M059J (cell line): ENCODE results near the gene SDF4. TPM values are rescaled to one million over a fixed set of nuclear protein-coding genes. Genes with fewer than 3 reads are reported as not detected.

ENCODE experiments used
- DNase-seq: peaks from one replicate; pipeline ENCODE4 v3.0.0-alpha.2; 2012; ENCODE audit warnings: low read depth
- total RNA-seq: library from RNA; depleted of rRNA; stranded (reverse); fragments of >200 nt; shearing (Covaris generic); gene quantifications from 2 replicates; pipeline ENCODE4 v1.2.3, GENCODE V29; 2014

The SDF4 gene
- total RNA-seq, 1 experiment from 2014 or later = 196 TPM

DNA sequence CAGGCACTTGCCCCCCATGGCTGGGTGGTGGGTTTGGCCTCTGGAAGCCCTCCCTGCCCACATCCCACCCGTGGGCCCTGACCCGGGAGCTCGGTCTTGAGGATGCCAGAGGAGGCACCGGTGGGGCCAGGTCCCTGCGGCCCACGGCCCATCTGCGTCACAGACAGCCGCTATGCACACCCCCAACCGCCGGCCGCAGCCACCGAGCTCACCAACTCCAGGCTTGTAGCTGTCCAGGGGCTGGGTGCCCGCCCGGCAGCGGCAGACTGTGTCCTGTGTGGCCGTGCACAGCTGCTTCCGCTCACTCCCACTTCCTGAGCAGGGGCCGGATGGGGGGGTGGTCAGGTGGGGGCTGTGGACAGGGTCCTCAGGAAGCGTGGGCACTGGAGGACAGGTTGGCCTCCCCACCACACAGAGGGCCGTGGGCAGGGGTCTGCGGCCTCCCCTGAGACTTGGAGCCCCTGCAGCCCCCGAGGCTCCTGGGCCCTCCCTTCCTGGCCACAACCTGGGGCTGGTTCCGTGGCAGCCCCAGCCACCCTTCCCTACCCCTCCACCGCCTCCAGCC is 18.9 kb downstream of the SDF4 start:
- no peak for DNase-seq

DNA sequence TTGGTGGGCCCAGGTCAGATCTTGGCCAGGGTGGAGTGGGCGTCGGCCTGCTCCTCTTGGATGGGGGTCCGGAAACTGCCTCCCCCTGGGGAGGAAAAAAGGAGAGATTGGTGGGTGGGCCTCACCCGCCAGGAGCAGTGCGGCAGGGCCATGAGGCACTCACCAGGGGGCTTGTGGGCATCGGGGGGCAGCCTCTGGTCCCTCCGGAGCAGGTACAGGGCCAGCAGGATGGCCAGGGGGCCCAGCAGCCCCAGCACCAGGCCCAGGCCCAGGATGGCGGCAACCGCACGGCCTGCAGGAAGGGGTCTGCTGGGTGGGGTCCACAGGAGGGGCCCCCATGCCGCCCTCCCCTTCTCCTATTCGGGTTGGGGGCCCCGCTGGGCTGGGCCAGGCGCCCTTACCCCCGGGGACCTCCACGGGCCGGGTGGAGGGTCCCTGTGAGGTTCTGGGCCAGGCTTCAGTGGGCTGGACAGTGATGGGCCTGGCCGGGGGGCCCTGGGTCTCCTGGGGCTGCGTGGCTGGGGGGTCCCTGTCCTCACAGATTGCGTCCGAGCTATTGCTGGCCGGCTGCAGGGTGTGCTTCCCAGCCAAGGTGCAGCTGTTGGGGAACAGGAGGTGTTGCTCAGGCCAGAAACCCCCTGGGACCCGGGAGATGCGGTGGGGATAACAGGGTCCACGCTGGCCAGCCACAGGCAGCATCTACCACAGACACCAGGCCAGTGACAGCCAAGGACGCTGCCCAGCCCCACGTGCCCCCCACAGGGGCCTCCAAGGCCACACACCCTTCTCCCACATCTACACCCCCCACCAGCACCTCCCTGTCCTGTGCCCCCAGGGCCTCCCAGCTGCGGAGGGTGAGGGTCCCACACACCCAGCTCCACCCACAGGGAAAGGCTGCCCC is 20.0 kb downstream of the SDF4 start:
- DNase-seq = no peak

DNA sequence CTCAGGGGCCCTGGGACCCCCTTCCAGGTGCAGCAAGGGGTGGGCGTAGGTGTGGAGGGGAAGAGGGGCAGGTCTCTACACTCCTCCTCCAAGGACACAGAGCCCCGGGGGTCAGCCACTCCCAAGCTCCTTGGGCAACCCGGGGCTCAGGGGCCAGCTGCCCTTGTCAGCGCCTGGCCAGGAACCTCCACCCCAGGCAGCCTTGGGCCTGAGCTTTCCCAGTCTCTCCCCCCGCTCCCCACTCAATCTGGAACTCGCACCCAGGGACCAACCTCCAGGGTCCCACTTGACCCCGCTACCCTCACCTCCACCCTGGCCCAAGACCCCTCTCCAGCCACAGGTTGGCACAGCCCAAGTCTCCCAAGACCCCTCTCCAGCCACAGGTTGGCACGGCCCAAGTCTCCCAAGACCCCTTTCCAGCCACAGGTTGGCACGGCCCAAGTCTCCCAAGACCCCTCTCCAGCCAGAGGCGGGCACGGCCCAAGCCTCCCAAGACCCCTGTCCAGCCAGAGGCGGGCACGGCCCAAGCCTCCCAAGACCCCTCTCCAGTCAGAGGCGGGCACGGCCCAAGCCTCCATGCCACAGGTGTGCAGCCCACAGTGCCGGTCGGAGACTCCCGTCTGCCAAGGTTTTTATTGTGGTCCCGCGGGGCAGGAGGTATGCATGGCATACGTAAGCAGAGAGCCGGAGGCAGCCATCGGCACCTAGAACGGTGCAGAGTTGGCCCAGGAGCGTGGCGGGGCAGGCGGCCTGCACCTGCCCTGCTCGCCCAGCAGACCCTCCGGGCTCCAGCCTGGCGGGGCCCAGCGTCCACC is 20.9 kb downstream of the SDF4 start:
- DNase-seq = no peak

DNA sequence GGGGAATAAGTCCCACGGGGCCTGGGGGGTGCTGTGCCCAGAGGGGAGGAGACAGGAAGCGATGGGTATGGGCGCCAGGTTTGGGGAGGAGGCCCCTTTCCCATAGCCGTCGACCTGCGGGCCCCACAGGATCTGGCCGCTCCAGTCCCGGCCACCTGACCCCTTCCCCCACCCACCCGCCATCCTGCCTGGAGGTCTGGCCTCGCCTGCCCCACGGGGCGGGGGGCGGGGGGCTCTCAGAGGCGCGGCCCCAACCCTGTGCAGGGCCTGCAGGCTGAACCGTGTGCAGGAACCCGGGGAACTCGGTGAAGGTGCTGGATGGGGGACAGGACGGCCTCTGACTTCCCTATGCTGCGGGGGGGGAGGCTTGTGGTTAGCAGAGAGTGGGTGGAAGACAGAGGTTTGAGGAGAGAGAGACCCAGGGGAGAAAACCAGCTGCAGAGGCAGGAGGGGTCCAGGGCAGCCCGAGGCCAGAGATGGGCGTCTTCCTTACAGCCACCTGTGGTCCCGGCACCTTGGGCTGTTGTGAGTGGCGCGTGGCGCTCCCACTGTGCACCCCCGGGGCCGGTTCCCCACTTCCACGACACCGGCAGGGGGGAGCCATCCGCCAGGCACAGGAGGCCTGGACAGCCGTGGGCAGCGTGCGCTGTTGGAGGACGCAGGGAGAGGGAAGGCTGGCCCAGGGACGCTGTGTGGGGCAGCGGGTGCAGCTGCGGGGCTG is 22.9 kb downstream of the SDF4 start:
- peak; percentile 44 for DNase-seq

DNA sequence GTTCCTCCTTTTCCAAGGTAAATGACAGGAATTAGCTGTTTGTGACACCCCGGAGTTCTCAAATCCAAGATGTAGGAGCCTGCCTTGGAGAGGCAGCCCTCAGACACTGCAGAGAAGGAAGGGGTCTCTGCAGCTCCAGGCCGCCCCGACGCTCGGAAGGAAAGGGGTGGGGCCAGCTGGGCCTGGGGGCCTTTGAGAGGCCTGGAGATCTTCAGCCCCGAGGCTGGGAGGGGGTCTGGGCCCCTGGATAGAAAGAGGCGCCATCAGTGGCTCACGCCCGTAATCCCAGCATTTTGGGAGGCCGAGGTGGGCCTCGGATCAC is 24.3 kb downstream of the SDF4 start:
- no peak for DNase-seq

DNA sequence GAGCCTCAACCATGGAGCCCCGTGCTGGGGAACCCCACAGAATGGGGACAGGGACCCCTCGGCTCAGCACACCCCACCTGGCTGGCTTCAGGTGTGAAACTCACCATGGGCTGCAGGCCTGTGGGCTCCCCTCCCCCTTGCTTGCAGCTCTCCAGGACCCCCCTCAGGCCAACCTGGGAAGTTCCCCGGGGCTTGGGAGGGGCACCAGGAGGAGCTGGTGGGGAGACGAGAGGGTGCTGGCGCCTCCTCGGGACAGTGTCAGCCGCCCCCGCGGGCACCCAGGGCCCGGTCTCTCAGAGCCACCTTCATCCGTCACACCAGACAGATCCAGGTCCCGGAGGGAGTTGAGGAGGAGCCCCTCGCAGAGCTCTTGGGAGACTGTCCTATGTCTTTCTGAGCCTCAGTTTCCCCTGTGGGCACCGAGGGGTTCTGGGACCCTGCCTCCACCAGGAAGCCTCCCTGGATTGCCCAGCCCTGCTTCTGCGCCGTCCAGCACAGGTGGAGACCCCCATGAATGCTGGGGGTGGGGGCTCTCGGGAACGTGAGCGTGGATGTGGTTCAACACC is 24.8 kb downstream of the SDF4 start:
- DNase-seq = no peak

DNA sequence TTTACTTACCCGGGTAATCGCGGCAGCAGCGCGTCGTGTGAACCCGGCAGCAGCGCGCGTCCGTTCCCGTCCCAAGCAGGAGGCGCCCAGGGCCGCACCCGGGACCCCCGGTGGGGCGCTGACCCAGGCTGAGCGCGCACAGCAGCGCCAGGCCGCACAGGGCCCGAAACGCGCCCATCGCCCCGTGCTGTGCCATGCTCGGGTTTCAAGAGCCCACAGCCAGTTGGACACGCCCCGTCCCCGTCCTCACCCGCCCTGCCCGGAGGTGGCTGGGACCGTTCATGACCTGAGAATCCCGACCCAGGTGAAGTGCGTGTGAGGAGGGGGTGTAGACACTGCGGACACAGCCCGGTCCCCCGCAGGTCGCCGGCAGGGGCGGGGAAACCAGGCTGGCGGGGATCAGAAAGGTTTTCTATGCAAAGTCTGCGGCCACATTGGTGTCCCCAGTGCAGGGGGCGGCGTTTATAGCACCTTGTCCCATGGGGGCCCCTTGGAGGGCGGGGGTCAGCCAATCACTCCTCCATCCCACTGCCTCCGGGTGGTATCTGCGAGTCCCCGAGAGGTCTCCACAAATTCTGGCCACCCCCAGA is 25.3 kb downstream of the SDF4 start, which contains the start of gene TNFRSF18:
Gene TNFRSF18, minus strand, starts transcription at position 217 of the 590 bp plus-strand sequence. Its CDS starts 21 bp downstream, at position 196.
- no peak for DNase-seq

DNA sequence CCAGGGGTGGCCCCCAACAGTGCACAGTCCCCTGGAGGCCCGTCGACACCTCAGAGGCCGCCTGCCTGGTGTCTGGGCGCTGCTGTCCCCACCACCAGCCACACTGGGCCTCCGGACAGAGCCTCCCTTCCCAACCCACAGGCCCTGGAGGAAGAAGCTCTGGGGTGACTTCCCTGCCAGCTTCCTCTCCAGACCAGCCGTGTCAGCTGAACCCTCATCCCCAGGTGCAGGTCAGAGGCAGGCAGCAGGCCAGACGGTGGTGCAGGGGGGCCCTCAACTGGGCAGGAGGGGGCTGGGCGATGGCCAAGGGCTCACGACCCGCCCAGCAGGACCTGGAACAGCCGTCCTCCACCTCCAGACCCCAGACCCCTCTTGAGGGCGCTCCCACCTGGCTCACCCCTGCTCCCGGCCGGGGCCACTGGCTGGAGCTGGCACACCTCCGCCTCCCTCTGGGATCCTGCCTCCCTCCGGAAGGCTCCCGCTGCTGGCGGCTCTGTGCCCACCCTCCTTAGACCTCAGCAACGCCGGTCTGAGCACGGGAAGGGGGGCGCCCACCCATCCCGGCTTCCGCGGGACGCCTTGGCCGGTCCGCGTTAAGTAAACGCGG is 25.9 kb downstream of the SDF4 start:
- no peak for DNase-seq

DNA sequence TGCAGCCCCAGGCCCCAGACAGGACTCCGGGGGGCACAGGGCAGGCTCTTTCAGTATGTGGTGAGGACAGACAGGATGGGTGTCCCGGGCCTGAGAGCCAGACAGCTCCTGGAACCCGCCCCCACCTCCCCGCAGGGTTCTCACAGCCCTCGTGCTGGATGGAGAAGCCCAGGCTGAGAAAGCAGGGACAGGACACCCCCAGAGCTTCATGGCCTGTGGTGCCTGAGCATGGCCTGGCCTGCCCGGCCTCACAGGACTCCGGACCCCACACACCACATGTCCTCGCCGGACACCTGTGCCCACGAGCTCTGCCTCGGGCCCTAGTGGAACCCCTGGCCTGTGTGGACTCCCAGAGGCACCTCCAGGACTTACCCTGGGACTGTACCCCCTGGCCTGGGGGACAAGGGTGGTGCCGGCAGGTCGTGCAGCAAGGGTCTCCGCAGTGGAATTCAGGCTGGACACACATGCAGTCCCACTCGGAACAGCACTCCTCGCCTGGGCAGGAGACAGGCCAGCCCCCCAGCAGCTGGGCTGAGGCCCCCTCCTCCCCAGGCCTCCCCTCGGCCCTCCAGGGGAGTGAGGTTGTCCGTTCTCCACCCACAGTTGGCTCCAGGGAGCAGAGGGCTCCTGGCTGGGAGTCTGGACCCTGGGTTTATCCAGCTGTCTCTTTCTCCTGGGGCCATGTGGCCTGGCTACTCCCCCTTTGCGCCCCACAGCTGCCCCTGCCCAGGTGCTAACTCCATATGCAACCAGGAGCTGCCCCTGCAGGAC is 26.6 kb downstream of the SDF4 start:
- no peak for DNase-seq

DNA sequence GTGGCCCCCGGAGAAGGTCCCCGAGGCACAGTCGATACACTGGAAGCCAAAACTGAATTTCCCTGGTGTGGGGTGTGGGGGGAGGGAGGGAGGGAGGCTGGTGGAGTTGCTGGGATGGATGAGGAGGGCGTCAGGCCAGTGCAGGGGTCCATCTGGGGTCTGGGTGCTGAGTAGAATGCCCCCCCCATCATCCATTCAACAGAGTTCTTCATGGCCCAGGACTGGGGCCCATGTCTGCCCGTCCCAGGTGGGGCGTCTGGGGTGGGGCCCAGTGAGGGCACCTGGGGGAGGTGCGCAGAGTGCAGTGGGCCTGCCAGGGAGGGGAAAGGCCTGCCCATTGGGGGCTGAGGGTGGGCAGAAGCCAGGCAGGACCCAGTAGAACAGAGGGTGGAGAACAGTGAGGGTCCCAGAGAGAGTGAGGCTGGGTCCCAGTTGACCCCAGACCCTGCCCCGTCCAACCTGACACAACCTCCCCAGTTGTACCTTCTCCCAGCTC is 27.3 kb downstream of the SDF4 start:
- DNase-seq = no peak

DNA sequence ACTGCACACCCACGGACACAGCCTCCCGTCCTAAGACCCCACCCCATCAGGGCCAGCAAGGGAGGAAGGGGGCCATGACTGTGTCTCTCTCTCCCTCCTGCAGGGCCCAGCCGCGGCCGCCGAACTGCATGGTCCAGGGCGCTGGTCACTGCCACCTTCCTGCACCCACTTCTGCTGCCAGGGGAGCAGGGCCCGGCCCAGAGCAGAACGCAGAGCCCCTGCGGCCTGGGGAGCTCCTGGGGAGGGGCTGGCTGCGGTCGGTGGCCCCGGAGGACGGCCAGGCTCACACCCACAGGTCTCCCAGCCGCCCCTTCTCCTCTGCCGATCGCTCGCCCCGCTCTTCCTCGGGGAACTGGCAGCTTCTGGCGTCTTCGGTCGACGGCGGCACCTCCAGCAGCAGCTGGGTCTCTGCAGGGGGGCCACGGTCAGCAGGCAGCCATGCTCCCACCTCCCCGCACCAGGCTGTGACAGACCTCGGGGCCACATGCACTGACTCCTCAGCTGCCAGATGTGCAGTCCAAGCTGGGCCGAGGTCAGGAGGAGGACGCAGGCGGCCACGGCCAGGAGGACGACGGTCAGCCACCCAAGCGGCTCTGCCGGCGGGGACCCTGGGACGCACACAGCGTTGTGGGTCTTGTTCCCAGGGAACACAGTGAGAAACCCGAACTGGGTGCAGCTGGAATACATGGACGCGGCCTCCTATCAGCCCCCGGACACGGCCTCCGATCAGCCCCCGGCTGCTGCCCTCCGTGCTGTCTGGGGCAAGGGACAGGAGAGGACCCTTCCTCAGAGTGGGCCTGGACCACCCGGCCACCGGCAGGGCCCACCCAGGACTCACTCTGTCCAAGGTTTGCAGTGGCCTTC is 28.0 kb downstream of the SDF4 start:
- DNase-seq = no peak

DNA sequence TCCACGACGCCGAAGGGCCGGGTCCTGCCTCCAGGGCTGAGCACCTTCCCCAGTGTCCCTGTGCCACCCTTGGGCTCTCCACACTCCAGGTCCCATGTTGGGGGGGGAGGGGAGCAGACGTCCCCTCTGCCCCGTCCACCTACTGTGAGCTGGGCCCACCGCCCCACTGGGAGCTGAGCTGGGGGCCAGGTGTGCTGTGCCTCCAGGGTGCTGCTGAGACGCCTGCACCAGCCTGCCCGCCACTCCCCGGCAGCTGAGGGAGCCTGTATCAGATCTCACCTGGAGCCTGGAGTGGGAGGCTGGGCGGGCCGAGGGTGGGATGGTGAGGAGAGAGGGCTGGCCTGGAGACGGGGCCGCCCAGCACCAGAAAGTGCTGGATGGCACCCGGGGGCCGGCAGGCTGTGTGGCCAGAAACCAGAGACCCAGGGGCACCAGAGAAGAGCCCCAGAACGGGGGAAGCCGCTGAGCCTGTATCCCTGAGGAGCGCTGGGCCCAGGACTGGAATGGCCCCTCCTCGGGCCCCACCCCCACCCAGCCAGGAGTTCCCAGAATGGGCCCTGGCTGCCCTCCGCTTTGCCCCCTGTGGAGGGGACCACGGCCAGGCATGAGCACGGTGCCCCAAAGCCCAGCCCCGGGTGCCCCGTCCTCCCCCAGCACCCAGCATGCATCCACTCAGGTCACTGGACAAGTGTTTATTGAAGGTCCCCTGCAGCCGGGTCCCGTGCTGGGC is 28.8 kb downstream of the SDF4 start:
- no peak for DNase-seq

DNA sequence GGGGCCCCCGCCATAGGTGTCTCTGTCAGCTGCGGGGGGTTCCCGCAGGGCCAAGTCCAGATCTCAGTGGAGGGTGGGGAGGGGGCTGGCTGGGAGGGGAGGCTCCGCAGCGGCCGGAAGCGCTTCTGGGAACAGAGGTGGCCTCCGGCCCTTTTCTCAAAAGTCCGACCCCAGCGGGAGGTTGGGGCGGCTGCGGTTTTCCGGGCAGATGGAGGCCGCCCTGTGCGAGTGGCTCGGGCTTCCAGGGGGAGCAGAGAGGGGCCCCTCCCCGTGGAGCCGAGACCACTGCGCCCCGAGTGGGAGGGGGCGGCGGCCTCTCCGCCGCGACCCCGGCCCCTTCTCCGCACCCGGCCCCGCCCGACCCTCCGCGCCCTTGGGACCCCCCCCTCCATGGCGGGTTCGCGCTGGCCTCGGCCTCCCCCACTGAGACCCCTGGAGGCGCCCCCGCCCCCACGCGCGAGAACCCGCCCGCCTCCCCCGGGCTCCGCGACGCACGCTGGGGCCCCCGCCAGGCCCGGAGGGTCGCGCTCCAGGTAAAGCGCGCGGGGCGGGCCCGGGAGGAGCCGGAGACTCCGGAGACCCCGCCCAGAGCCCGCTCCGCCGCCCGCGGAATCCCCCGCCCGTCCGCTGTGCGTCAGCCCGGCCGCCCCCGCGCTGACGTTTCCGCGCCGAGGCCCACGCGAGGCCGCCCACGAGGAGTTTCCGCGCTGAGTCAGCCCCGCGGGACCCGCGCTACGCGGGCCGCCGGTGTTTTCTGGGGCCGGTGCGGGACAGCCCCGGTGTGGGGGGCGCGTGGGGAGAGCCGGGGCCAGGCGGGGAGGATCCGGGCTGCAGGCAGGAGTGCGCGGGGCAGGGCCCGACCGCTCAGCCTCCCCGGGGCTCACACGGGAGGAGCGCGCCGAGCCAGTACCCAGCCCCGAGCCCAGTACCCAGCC is 30.7 kb downstream of the SDF4 start:
- peak; percentile 27 for DNase-seq

DNA sequence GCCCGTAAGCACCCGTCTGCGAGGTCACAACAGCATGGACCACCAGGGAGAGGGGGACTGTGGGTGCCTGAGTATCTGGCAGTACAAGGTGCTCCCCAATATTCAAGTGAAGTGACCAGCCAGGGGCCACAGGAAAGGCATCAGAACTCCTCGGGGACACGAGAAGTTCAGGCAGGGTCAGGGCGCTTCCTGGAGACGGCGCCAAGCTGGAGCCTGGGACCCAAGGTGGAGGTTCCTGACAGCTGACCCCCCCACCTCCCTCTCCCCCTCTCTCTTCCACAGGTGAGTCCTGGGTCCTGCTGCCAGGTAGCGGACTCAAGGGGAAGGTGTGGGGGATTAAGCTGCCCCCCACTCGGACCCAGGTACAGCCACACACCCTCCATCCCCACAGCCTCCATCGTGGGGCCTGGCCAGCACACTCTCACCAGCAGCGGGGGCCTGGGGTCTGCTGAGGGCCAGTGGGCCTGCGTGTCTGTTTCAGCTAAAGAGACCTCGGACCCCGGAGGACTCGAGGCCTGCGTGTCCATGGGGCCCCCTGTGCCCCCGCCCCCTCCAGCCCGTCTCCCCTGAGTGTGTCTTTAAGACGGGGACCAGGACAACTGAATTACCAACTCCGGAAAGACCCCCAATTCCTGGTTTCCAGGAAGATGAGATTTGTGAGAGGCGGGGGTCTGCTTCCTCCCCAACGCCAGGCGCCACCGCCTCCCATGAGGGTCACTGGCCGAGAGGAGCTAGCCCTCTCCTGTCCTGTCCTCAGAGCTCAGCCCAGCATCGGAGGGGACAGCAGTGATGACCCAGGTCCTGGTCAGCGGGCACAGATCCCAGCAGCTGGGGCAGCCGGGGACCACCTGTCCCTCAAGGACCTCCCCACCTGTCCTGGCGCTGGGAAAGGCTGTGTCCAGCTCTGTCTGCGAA is 31.6 kb downstream of the SDF4 start:
- no peak for DNase-seq

DNA sequence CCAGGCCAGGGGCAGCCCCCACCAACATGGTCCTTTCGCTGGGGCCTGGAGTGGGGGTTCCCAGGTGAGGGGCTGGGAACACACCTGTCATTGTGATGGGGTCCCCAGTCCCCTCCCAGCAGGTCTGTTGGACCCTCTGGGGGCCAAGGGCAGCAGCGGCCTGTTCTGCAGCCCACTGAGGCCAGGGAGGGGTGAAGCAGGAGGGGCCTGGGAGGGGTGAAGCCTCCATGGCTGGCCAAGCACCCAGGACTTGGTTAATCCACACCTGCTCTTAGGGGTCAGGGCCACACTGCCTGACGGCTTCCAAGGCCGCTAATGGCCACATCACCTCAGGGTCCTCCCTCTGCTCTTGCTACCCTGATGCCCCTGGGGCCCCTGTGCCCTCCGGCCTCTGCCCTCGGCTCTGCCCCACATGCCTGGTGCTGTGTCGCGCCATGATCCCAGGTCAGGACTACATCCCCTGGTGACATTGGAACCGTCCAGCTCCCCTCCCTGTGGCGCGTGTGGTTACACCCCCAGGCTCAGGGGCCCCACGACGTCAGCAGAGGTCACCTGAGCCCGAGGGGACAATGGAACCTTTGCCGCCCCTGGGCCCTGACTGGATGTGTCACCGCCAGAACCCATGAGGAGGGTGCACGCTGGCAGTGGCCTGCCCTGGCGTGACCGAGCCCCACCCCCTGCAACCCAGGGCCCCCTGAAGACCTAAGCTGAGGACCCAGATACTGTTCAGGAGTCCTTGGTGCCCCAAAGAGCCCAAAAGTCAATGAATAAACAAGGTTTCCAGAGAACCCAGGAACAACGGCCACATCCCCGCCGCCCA is 32.5 kb downstream of the SDF4 start:
- no peak for DNase-seq
